PFSK-1 (cell line): ENCODE results near the gene VILL. TPM values are rescaled to one million over a fixed set of nuclear protein-coding genes. Genes with fewer than 3 reads are reported as not detected.

Source experiments
- FOXP2 ChIP-seq: optimal IDR thresholded peaks from 2 replicates; pipeline ENCODE3; 2011; ENCODE audit warnings: borderline replicate concordance, control low read depth, inconsistent platforms; ENCODE audit not compliant: insufficient read depth; ENCODE audit errors: extremely low read length, extremely low read depth
- POLR2AphosphoS5 ChIP-seq: IDR thresholded peaks from 2 replicates; pipeline ENCODE4 v1.6.1; 2012; ENCODE audit warnings: low read depth, mild to moderate bottlenecking, control low read depth, low read length, moderate library complexity
- SIN3A ChIP-seq: IDR thresholded peaks from 2 replicates; pipeline ENCODE4 v1.6.1; 2012; ENCODE audit warnings: mild to moderate bottlenecking, low read length, moderate library complexity, borderline replicate concordance; ENCODE audit not compliant: insufficient read depth
- TAF1 ChIP-seq: IDR thresholded peaks from 2 replicates; pipeline ENCODE4 v1.6.1; 2012; ENCODE audit warnings: low read length, control low read depth, borderline replicate concordance; ENCODE audit not compliant: insufficient read depth
- polyA plus RNA-seq: library from polyadenylated mRNA; unstranded; fragments of >200 nt; gene quantifications from one replicate; pipeline ENCODE4 v1.2.1, GENCODE V29; 2012; ENCODE audit warnings: low read depth, missing spikeins; ENCODE audit not compliant: insufficient read length
- TF ChIP-seq, protein P1 (sequence below), 2 experiments: IDR thresholded peaks; 2 replicates each; pipeline versions ENCODE4 v1.6.1 to v1.8.0; 2011 to 2012; ENCODE audit warnings: low read depth in 2 of 2, low read length in 2 of 2, control low read depth in 1 of 2, inconsistent platforms in 1 of 2, mild to moderate bottlenecking in 1 of 2, moderate library complexity in 1 of 2; ENCODE audit not compliant: insufficient read depth in 1 of 2

The VILL gene
- 8.3 TPM for polyA plus RNA-seq

DNA sequence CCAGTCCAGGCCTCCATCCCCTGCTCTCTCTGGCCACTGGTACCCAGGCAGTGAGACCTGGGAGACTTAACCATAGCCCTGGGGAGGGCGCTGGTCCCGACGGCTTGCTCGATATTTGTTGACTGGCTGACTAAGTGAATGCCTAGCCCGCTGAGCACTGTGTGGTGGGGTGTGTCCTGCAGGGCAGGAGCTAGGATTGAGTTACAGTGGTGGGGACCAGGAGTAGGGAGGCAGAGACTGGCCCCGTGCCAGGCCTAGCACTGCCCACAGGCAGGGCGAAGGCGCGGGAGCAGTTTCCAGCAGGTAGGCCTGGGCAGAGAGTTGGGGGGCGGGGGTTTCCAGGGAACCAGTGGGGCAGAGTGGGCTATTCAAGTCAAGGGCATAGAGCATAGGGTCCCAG is at the start of gene VILL:
Gene VILL (plus strand): TSS at position 260 of the 400 bp plus-strand sequence. CDS start 2,887 bp downstream, outside the sequence.
- TF ChIP-seq SIN3A (no peak), FOXP2 (no peak), TAF1 (no peak), POLR2AphosphoS5 (no peak)
- TF ChIP-seq, protein P1, sequence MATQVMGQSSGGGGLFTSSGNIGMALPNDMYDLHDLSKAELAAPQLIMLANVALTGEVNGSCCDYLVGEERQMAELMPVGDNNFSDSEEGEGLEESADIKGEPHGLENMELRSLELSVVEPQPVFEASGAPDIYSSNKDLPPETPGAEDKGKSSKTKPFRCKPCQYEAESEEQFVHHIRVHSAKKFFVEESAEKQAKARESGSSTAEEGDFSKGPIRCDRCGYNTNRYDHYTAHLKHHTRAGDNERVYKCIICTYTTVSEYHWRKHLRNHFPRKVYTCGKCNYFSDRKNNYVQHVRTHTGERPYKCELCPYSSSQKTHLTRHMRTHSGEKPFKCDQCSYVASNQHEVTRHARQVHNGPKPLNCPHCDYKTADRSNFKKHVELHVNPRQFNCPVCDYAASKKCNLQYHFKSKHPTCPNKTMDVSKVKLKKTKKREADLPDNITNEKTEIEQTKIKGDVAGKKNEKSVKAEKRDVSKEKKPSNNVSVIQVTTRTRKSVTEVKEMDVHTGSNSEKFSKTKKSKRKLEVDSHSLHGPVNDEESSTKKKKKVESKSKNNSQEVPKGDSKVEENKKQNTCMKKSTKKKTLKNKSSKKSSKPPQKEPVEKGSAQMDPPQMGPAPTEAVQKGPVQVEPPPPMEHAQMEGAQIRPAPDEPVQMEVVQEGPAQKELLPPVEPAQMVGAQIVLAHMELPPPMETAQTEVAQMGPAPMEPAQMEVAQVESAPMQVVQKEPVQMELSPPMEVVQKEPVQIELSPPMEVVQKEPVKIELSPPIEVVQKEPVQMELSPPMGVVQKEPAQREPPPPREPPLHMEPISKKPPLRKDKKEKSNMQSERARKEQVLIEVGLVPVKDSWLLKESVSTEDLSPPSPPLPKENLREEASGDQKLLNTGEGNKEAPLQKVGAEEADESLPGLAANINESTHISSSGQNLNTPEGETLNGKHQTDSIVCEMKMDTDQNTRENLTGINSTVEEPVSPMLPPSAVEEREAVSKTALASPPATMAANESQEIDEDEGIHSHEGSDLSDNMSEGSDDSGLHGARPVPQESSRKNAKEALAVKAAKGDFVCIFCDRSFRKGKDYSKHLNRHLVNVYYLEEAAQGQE (IDR thresholded peaks at IDR 0.05; ENCODE audit: insufficient read depth in 1 of 2, low read depth in 2 of 2, low read length in 2 of 2), result no peak

DNA sequence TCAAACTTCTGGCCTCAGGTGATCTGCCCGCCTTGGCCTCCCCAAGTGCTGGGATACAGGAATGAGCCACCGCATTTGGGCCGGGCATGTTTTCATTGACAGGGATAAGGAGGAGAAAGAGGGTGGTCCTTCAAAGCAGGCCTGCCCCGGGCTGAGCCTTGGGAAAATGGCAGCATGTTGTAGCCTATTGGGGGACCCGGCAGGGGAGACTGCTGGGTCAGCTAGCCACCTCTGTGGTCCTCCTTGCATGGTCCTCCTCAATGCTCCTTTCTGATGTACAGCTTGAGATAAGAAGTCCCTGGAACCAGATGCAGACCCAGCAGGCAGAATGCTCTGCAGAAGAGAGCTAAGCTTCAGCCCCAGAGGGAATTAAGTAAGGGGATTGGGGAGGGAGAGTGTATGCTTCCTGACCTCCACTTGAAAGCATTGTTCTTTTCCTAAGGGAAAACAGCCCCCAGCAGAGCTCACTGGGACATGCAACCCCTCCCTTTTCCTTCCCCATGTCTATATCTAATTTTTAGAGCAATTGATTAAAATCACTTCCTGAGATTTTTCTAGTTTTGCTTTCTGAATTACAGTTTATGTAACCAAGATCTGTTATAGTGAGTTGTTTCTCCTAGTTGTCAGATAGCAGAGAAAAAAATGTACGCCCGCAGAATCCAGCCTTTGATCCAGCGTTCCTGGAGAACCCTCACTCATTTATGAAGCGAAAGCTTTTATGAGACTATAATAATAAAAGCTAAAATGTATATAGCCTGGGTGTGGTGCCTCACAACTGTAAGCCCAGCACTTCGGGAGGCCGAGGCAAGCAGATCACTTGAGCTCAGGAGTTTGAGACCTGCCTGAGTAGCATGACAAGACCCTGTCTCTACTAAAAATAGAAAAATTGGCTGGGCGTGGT is 48.7 kb upstream of the VILL start:
- TF ChIP-seq POLR2AphosphoS5, result no peak
- TF ChIP-seq TAF1, result no peak
- TF ChIP-seq, protein P1 (IDR thresholded peaks at IDR 0.05; ENCODE audit: insufficient read depth in 1 of 2, low read depth in 2 of 2, low read length in 2 of 2), result no peak
- no peak for TF ChIP-seq FOXP2
- no peak for TF ChIP-seq SIN3A

DNA sequence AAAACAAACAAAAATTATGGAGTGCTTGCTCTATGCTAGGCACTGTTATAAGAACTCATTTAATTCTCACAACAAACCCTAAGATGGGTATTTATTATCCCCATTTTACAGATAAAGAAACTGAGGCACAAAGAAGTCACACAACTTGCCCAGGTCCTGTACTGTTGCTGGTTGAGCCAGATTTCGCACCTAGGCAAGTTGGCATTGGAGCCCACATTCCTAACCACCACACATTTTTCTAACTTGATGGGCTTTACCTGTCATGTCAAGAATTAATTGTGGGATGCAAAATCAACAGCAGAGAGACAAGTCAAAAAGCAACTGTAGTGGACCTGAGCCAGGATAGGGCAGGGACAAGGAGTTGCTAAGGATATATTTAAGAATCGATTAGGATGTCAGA is 47.9 kb upstream of the VILL start:
- TF ChIP-seq, protein P1 (IDR thresholded peaks at IDR 0.05; ENCODE audit: insufficient read depth in 1 of 2, low read depth in 2 of 2, low read length in 2 of 2), result no peak
- TF ChIP-seq POLR2AphosphoS5 (no peak), TAF1 (no peak), SIN3A (no peak), FOXP2 (no peak)

DNA sequence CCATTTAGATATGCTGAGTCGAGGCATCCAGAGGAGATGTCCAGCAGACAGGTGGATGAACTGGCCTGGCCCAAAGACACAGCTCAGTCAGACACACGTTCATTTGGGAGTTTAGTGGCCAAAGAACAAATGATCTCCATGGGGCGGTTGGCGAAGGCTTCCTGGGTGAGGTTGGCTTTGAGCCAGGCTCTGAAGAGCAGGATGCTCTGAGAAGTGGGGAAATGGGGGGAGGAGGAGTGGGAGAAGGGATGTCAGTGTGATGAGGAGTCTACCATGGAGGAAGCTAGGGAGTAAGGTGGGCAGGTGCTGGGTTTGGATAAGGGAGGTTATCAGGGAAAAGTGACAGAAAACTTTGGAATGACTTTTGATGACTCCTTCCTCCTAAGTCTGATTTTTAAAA is 47.5 kb upstream of the VILL start:
- TF ChIP-seq POLR2AphosphoS5 (no peak), TAF1 (no peak)

DNA sequence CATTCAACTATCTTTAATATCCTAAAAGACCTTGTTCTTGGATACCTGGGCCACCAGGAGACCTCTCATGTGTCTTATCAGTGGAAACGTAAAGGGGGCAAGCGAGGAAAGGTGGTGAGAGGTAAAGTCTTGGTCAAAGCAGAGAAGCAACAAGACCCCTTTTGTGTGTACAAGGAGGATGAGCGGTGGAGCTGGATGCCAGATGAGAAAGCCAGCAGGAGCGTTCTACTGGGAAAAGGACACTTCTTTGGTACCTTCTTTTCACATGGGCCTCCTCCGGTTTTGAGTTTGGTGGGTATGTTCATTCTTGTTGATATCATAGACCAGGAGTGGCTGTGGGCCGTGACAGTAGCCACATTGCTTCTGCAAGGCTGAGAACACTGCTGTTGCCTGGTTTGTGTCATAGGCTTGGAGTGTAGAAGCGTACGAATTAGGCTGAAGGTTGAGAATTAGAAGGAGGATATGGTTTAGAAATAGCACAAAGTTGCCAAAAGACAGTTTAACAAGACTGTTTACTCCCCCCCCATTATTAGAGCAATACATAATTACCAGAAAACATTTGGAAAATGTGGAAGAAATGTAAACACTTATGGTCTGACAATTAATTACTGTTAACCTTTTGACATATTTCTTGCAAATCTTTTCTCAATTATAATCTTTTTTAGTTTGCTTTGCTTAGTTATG is 46.8 kb upstream of the VILL start:
- TF ChIP-seq TAF1, result no peak
- TF ChIP-seq POLR2AphosphoS5, result no peak
- no peak for TF ChIP-seq FOXP2
- TF ChIP-seq, protein P1 (IDR thresholded peaks at IDR 0.05; ENCODE audit: insufficient read depth in 1 of 2, low read depth in 2 of 2, low read length in 2 of 2), result no peak
- TF ChIP-seq SIN3A, result no peak
